ENCODE measurements around the gene TMEM79. TPM values are rescaled to one million over a fixed set of nuclear protein-coding genes. Genes with fewer than 3 reads are reported as not detected.
"Not testable (repeated sequence)": the region's sequence is repeated elsewhere in the genome, so short reads cannot be mapped to it uniquely, and the experiment has no call there.

The TMEM79 gene
- polyA plus RNA-seq, 10 donors: 3.1 to 8.0 (median 3.8) TPM

DNA sequence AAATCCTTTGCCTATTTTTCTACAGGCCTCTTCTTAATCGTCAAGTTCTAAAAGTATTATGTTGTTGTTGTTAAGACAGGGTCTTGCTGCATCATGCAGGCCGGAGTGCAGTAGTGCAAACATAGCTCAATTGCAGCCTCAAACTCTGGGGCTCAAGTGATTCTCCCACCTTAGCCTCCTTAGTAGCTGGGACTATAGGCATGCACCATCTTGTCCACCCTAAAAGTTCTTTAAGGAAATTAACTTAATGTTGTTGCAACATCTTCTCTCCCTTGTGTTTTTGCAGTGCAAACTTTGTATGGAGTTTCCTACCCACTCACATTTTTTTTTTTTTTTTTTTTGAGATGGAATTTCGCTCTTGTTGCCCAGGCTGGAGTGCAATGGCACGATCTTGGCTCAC lies 19.1 kb downstream of the TMEM79 start:
- no peak for DNase-seq

DNA sequence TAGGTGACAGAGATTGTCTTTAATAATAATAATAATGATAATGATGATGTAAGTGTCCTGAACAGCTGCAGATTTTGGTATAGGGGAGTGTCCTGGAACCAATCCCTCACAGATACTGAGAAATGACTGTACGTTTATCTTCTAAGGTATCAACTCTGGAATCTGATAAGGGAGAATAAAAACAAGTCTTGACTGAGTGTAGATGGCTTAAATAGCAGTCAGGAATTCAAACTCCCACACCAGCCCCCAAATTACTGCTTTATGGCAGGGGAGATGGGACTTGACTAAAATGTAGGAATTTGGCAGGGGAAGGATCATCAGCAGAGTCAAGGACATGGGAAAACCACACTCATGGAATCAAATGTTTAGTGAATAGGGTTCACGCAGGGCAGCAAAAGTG lies 21.1 kb downstream of the TMEM79 start:
- DNase-seq: no peak

DNA sequence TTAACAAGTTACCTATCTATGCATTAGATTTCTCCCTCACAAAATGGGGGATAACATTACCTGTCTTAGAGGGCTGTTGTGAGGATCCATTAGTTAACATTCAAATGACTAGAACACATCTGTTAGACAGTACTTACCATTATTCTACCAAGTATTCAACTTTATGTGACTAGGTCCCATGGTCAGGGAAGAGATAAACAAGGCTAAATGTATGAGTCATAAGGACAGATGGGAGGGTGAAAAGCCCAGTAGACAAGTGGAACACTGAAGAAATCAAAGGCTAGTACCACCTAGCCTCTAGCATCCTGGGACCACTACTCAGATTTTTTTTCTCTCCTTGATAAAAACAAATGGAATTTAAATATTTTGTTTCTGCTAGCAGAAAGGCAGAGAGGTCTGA lies 24.0 kb downstream of the TMEM79 start:
- no peak for DNase-seq

DNA sequence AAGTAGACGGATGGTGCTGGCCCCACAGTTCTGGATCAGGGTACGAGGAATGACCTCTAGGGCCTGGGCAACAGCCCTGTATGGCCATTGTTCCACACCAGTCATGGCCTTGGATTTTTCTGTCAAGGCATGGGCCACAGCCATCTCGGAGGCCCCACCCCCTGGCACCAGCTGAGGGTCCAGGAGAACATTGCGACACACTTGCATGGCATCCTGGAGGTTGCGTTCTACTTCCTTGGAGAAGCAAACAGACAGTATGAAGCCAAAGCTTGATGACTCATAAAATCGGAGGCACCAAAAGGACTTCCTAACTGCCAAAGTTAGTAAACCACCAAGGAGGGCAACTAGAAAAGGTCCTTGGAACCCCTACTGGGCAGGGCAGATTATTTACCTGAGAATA lies 26.8 kb downstream of the TMEM79 start:
- DNase-seq: no peak

DNA sequence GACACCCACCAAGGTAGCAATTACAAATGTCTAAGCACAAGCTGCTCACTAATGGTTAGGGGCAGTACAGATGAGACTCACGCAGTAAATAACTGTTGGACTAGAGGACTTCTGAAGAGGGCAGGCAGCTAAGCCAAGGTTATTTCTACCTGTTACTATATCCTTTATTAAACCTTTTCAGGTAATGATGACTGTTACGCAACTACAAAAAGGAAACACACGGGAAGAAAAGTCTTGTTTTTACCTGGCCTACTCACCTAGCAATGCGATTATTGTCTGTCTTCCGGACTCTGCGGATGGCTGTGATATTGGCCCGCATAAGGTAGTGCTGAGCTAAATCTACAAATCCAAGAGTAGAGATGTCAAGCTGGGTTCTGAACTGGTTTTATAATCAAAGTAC lies 32.8 kb downstream of the TMEM79 start:
- DNase-seq: no peak

DNA sequence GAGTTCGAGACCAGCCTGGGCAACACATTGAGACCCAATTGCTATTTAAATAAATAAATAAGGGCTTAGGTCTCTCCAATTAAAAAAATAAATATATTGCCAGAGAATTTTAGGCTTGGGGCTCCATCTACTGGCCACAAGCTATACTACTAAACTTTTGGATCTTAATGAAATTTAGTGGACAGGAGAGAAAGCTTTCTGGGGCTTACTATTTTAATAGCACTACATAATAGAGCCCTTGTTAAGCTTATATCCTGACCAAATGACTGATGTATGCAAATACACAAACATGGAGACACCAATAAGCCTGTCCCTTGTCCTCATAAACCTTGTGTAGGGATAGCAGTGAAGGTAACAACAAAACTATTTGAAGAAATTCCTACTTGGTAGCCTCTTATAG lies 35.5 kb downstream of the TMEM79 start:
- peak in 2 of 3 donors; percentile 9 to 45 for DNase-seq

DNA sequence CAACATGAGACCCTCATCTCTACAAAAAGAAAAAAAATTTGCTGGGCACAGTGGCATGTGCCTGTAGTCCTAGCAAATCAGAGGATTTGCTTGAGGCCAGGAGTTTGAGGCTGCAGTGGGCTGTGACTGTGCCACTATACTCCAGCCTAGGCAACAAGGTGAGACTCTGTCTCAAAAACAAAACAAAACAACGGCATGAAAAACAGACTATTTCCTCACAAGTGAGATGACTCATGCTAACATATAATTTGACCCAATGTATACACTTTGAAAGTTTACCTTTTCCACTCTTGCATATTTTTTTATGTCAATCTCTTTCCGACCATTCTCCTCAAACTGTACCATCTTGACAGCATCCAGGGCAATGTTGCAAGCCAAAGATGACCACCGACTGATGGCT lies 36.4 kb downstream of the TMEM79 start:
- no peak for DNase-seq

DNA sequence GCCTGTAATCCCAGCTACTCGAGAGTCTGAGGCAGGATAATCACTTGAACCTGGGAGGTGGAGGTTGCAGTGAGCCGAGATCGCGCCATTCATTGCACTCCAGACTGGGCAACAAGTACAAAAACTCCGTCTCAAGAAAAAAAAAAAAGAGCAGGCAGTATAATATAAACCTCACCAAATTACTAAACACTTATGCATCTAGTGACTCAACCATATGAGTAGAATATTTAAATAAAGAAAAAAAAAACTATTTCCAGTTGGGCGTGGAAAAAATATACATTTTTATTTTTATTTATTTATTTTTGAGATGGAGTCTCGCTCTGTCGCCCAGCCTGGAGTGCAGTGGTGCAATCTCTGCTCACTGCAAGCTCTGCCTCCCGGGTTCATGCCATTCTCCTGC lies 39.1 kb downstream of the TMEM79 start:
- DNase-seq: not testable (repeated sequence)

DNA sequence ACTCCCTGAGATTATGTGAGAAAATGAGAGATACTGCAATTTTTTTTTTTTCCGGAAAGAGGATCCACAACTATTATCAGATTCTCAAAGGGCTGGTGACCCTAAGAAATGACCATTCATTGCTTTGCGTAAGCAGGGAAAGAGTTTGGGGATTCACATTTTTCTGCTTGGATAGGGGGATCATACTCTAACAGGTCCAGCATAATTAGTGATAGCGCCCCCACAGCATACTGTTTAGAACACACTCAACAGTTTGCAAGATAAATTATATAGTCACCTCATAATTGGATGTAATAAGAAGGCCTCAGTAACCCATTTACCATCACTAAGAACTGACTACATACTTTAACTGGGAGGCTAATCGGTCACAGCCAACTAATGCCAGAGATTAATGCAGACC lies 52.1 kb downstream of the TMEM79 start:
- no peak for DNase-seq

DNA sequence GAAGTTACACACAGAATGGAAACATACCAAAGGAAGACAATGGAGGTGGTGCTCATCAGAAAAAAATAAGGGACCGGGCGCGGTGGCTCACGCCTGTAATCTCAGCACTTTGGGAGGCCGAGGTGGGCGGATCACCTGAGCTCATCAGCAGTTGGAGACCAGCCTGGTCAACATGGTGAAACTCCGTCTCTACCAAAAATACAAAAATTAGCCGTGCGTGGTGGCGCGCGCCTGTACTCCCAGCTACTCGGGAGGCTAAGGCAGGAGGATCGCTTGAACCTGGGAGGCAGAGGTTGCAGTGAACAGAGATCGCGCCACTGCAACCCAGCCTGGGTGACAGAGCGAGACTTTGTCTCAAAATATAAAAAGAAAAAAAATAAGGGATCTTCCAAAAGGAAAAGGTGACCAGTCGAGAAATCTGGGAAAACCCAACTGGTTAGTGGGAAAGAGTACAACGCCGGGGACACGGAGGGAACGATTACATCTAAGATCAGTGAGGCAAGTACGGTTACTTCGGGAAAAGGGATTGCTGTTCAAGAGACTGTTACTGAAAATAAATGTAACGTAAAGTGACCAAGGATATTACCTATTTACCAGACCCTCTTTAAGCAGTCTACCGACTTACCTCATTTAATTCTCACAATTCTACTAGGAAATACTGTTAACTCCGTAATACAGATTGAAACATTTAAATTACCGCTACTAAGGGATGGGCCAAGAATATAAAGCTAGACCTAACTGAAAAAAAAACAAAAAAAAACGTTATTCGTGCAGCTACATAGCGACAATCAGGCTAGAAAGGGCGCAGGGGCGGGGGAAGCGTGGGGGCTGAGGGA lies 53.1 kb downstream of the TMEM79 start:
- DNase-seq: no peak

DNA sequence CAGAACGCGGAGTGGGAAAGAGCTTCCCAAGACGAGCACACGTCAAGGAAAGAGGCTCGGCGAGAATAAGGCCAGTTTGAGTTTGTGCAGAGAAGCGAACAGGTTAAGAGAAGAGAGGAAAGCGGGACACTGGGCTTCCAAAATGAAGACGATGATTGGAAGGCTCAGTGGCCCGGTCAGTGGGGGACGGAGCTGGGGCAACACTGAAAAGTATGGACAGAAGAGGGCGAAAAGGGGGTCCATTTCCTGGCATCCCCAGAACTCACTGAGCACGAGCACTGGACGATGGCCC lies 53.7 kb downstream of the TMEM79 start:
- no peak for DNase-seq

DNA sequence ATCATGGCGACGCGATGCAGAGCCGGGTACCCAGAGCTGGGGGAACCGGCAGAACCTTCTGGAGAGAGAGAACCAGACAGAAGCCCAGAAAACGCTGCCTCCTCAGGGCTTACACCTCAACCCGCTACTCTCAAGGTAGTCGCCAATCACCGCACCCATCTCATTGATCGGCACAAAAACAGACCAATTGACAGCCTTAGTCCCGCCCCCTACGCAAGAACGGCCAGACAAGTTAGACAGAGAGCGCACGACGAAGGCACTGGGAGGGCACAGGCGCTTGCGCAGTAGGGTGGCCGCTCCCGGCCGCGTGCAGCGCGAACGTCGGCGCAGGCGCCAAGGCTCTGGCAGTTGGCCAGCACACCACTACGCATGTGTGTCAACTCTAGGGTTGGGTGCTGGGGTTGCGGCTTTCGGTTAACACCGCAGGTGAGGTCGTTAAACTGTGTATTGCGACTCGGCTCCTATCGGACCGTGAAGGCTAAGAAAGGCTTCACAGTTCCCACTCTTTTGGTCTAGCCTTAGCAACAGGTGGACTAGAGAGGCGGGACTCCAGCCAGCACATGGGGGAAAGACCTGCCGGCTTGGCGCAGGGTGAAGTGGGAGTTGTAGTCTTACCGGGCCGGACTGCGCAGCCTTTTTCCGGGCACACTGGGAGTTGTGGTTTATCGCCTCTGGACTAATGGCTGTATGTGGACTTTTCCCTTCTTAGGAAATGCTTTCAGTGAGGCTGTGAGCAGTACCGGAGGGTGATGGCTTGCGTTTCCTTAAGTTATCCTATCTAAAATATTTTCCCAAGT lies 54.3 kb downstream of the TMEM79 start, which contains the start of the genes CCT3 and TSACC:
Gene CCT3 (minus strand): TSS at position 113 of the 797 bp plus-strand sequence. CDS start 108 bp downstream, at position 5.
Gene TSACC (plus strand): TSS at position 347 of the 797 bp plus-strand sequence. CDS start 1,232 bp downstream, outside the sequence.
- peak; percentile 100 for DNase-seq

Other genes starting within 250 kb of the TMEM79 start
- gene UBQLN4, start 230.5 kb upstream of the TMEM79 start, polyA plus RNA-seq (ENCODE audit: insufficient read length in 10 of 10): 10 to 100 TPM; 37.6 to 47.4 (median 43.0) TPM
- gene LAMTOR2, start 229.5 kb upstream of the TMEM79 start, polyA plus RNA-seq (ENCODE audit: insufficient read length in 10 of 10): 10 to 100 TPM; 32.4 to 46.7 (median 36.3) TPM
- gene RAB25, start 223.2 kb upstream of the TMEM79 start, polyA plus RNA-seq (ENCODE audit: insufficient read length in 10 of 10): 10 to 100 TPM in 2 of 10 donors, under 1 TPM in 6, not detected in 2; 0.26 to 11.7 (median 0.34) TPM
- gene MEX3A, start 201.9 kb upstream of the TMEM79 start, polyA plus RNA-seq (ENCODE audit: insufficient read length in 10 of 10): 10 to 100 TPM; 10.8 to 30.7 (median 21.3) TPM
- 100 to 1,000 TPM; 244 to 379 (median 270) TPM for gene LMNA, start 169.6 kb upstream of the TMEM79 start, polyA plus RNA-seq (ENCODE audit: insufficient read length in 10 of 10)
- gene SEMA4A, start 130.7 kb upstream of the TMEM79 start, polyA plus RNA-seq (ENCODE audit: insufficient read length in 10 of 10): 1 to 10 TPM; 2.0 to 7.5 (median 3.3) TPM
- 10 to 100 TPM; 10.2 to 14.4 (median 11.3) TPM for gene SLC25A44, start 90.2 kb upstream of the TMEM79 start, polyA plus RNA-seq (ENCODE audit: insufficient read length in 10 of 10)
- 10 to 100 TPM; 33.6 to 46.0 (median 41.2) TPM for gene PMF1, start 71.3 kb upstream of the TMEM79 start, polyA plus RNA-seq (ENCODE audit: insufficient read length in 10 of 10)
- gene BGLAP, start 42.1 kb upstream of the TMEM79 start, polyA plus RNA-seq (ENCODE audit: insufficient read length in 10 of 10): 1 to 10 TPM in 7 of 10 donors, under 1 TPM in 3; 0.76 to 3.2 (median 1.5) TPM
- gene PAQR6, start 36.3 kb upstream of the TMEM79 start, polyA plus RNA-seq (ENCODE audit: insufficient read length in 10 of 10): 1 to 10 TPM; 2.1 to 6.7 (median 3.6) TPM
- gene SMG5, start 1.5 kb upstream of the TMEM79 start, polyA plus RNA-seq (ENCODE audit: insufficient read length in 10 of 10): 10 to 100 TPM; 40.2 to 54.9 (median 46.7) TPM
- 10 to 100 TPM; 17.5 to 27.6 (median 21.9) TPM for gene GLMP, start 11.4 kb downstream of the TMEM79 start, polyA plus RNA-seq (ENCODE audit: insufficient read length in 10 of 10)
- gene VHLL, start 15.0 kb downstream of the TMEM79 start, polyA plus RNA-seq (ENCODE audit: insufficient read length in 10 of 10): not detected
- gene CCT3, start 54.0 kb downstream of the TMEM79 start, polyA plus RNA-seq (ENCODE audit: insufficient read length in 10 of 10): 100 to 1,000 TPM; 215 to 259 (median 241) TPM
- gene TSACC, start 54.2 kb downstream of the TMEM79 start, polyA plus RNA-seq (ENCODE audit: insufficient read length in 10 of 10): 1 to 10 TPM in 3 of 10 donors, under 1 TPM in 7; 0.31 to 1.8 (median 0.81) TPM
- gene RHBG, start 84.9 kb downstream of the TMEM79 start, polyA plus RNA-seq (ENCODE audit: insufficient read length in 10 of 10): under 1 TPM in 2 of 10 donors, not detected in 8; 0.15 TPM
- gene MEF2D, start 216.4 kb downstream of the TMEM79 start, polyA plus RNA-seq (ENCODE audit: insufficient read length in 10 of 10): 10 to 100 TPM; 37.3 to 66.8 (median 59.9) TPM